Loucy (cell line): ENCODE results near the gene FAM186B.

ENCODE experiments used
- H2AFZ ChIP-seq: fragments of 200-600 bp; sonication (generic); 2 replicates; pipeline ENCODE4 v1.6.0; 2016; ENCODE audit warnings: antibody characterized with exemption, mild to moderate bottlenecking, low read length, moderate library complexity
- H3F3A ChIP-seq: fragments of 200-600 bp; 2 replicates; pipeline ENCODE4 v1.6.0; 2016; ENCODE audit warnings: antibody characterized with exemption, low read depth, mild to moderate bottlenecking
- H3K27me3 ChIP-seq: fragments of 200-600 bp; sonication (generic); 2 replicates; pipeline ENCODE4 v1.6.1; 2014; ENCODE audit warnings: low read length, mild to moderate bottlenecking; ENCODE audit not compliant: insufficient read depth, poor library complexity, severe bottlenecking
- H3K36me3 ChIP-seq: fragments of 200-600 bp; sonication (generic); 2 replicates; pipeline ENCODE4 v1.6.1; 2016; ENCODE audit warnings: low read length; ENCODE audit not compliant: insufficient read depth
- H3K4me1 ChIP-seq: fragments of 200-600 bp; sonication (generic); 2 replicates; pipeline ENCODE4 v1.5.1; 2014; ENCODE audit warnings: low read length, mild to moderate bottlenecking; ENCODE audit not compliant: insufficient read depth, poor library complexity, severe bottlenecking
- H3K4me2 ChIP-seq: fragments of 200-600 bp; sonication (generic); 2 replicates; pipeline ENCODE4 v1.6.0; 2014; ENCODE audit warnings: antibody characterized with exemption, low read length, low read depth, mild to moderate bottlenecking; ENCODE audit not compliant: poor library complexity, severe bottlenecking
- H3K4me3 ChIP-seq: fragments of 200-600 bp; sonication (generic); 2 replicates; pipeline ENCODE4 v1.5.1; 2014; ENCODE audit warnings: low read length, mild to moderate bottlenecking, mixed read lengths; ENCODE audit not compliant: poor library complexity, severe bottlenecking
- H3K79me2 ChIP-seq: fragments of 200-600 bp; sonication (generic); 2 replicates; pipeline ENCODE4 v1.6.1; 2014; ENCODE audit warnings: low read length; ENCODE audit not compliant: insufficient read depth
- H3K9ac ChIP-seq: fragments of 200-600 bp; sonication (generic); 2 replicates; pipeline ENCODE4 v1.6.0; 2014; ENCODE audit warnings: mild to moderate bottlenecking, low read depth, low read length, moderate library complexity; ENCODE audit not compliant: poor library complexity, severe bottlenecking
- H3K9me2 ChIP-seq: fragments of 200-600 bp; sonication (generic); replicated peaks from 2 replicates; pipeline ENCODE4 v1.6.1; 2016; ENCODE audit warnings: low read depth, low read length, mixed read lengths
- H3K9me3 ChIP-seq: fragments of 200-600 bp; sonication (generic); 2 replicates; pipeline ENCODE4 v1.6.1; 2014; ENCODE audit warnings: mild to moderate bottlenecking, antibody characterized with exemption, low read length, low read depth; ENCODE audit not compliant: insufficient read depth
- H4K20me1 ChIP-seq: fragments of 200-600 bp; sonication (generic); 2 replicates; pipeline ENCODE4 v1.6.0; 2014; ENCODE audit warnings: antibody characterized with exemption, low read length, mild to moderate bottlenecking; ENCODE audit not compliant: insufficient read depth, poor library complexity, severe bottlenecking
- CTCF ChIP-seq: fragments of 200-600 bp; sonication (generic); conservative IDR thresholded peaks from 2 replicates; pipeline ENCODE4 v1.5.1; 2014; ENCODE audit warnings: mild to moderate bottlenecking, antibody characterized with exemption, low read length
- EZH2phosphoT487 ChIP-seq: fragments of 200-600 bp; IDR thresholded peaks from 2 replicates; pipeline ENCODE4 v1.6.1; 2018; ENCODE audit warnings: antibody characterized with exemption, mild to moderate bottlenecking, moderate library complexity, borderline replicate concordance

Gene FAM186B

GRCh38 chr12:49564686-49565405, 40.6 kb downstream of the FAM186B start:
- Histone ChIP-seq H3K4me1 (peaks cover 44% of the 10 kb centered on the region), H2AFZ (no peak overlapping the region), H3K4me2 (peak overlapping the region; percentile 100), H3K27me3 (no peaks in the 10 kb centered on the region), H3K4me3 (peak overlapping the region; percentile 100), H3F3A (no peaks in the 10 kb centered on the region), H3K79me2 (peaks cover 46% of the 10 kb centered on the region), H3K9me2 (no peaks in the 10 kb centered on the region), H3K9ac (peak overlapping the region; percentile 97), H4K20me1 (peaks cover 24% of the 10 kb centered on the region), H3K36me3 (peaks cover 29% of the 10 kb centered on the region), H3K9me3 (no peaks in the 10 kb centered on the region)
- no peak; the same call in 1 of the 2 replicates for TF ChIP-seq CTCF
- TF ChIP-seq EZH2phosphoT487: no peak

- Histone ChIP-seq H3K27me3 (no peaks in the 10 kb centered on the region), H3K9me3 (no peaks in the 10 kb centered on the region), H3K4me2 (peak overlapping the region; percentile 100), H3K9me2 (no peaks in the 10 kb centered on the region), H4K20me1 (peaks cover 24% of the 10 kb centered on the region), H3F3A (no peaks in the 10 kb centered on the region), H3K36me3 (peaks cover 36% of the 10 kb centered on the region), H3K9ac (peak overlapping the region; percentile 97), H2AFZ (no peak overlapping the region), H3K4me3 (peak overlapping the region; percentile 100), H3K4me1 (peaks cover 44% of the 10 kb centered on the region), H3K79me2 (peaks cover 45% of the 10 kb centered on the region)
- TF ChIP-seq EZH2phosphoT487 (no peak), CTCF (no peak)
Observed at GRCh38 chr12:49563951-49564685, 41.3 kb downstream of the FAM186B start.

GRCh38 chr12:49562831-49563230, 42.6 kb downstream of the FAM186B start:
- Histone ChIP-seq H4K20me1 (peaks cover 16% of the 10 kb centered on the region), H2AFZ (no peak overlapping the region), H3K4me3 (no peak overlapping the region), H3K4me1 (peaks cover 38% of the 10 kb centered on the region), H3K27me3 (no peaks in the 10 kb centered on the region), H3K4me2 (no peak overlapping the region), H3K9me3 (no peaks in the 10 kb centered on the region), H3K36me3 (peaks cover 44% of the 10 kb centered on the region), H3K9me2 (no peaks in the 10 kb centered on the region), H3F3A (no peaks in the 10 kb centered on the region), H3K9ac (no peak overlapping the region), H3K79me2 (peaks cover 34% of the 10 kb centered on the region)
- TF ChIP-seq EZH2phosphoT487: no peak
- TF ChIP-seq CTCF: no peak
